Peyer's patch (tissue), 4 donors: ENCODE measurements around the gene TREML1.

ENCODE experiments used
- POLR2A ChIP-seq, 2 donors: fragments of 450-650 bp; IDR thresholded peaks; one replicate each; pipeline ENCODE4 v1.5.1; 2017; ENCODE audit warnings: antibody characterized with exemption in 2 of 2, mild to moderate bottlenecking in 2 of 2, moderate library complexity in 2 of 2
- TF ChIP-seq, protein P1 (sequence below), 6 experiments: fragments of 450-650 bp in 4 of 6; fragments of 200-600 bp in 2 of 6; sonication (generic) in 1 of 6; IDR thresholded peaks; one replicate each; pipeline ENCODE4 v1.5.1; 2017 to 2019; ENCODE audit warnings: antibody characterized with exemption in 6 of 6, mild to moderate bottlenecking in 3 of 6, moderate library complexity in 1 of 6

DNA sequence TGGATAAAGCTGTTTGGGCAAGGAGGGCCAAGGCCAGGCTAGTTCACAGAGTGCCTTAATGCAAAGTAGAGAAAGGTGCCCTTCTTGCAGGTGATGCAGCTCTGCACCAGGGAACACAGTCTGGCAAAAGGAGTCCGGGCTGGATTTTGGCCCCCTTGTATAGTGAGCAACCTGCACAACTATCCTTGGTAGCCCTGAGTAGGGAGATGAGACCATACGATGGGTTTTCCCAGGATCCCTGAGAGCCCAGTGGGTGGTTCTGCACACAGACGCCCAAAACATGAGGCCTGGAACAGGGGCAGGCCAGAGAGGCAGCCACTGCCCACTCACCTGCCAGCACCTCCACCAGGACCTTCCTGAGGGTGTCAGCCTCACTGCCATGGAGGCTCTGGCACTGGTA is 6.8 kb upstream of the TREML1 start:
- TF ChIP-seq, protein P1, sequence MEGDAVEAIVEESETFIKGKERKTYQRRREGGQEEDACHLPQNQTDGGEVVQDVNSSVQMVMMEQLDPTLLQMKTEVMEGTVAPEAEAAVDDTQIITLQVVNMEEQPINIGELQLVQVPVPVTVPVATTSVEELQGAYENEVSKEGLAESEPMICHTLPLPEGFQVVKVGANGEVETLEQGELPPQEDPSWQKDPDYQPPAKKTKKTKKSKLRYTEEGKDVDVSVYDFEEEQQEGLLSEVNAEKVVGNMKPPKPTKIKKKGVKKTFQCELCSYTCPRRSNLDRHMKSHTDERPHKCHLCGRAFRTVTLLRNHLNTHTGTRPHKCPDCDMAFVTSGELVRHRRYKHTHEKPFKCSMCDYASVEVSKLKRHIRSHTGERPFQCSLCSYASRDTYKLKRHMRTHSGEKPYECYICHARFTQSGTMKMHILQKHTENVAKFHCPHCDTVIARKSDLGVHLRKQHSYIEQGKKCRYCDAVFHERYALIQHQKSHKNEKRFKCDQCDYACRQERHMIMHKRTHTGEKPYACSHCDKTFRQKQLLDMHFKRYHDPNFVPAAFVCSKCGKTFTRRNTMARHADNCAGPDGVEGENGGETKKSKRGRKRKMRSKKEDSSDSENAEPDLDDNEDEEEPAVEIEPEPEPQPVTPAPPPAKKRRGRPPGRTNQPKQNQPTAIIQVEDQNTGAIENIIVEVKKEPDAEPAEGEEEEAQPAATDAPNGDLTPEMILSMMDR (IDR thresholded peaks at IDR 0.05): no peak
- TF ChIP-seq POLR2A (IDR thresholded peaks at IDR 0.05): no peak
